GM12878 (cell line): Measurements from ENCODE around the gene PPP3CA. TPM values are rescaled to one million over a fixed set of nuclear protein-coding genes. Genes with fewer than 3 reads are reported as not detected.

ENCODE experiments used
- ATAC-seq: fragments of 200-7000 bp; cut with Tn5 transposase; 3 replicates; pipeline ENCODE4 v1.9.1; 2020; ENCODE audit warnings: mild to moderate bottlenecking, moderate library complexity
- BruUV-seq: library from RNA; stranded (reverse); fragments of 400-500 nt; replicated peaks from 2 replicates; lab custom pipeline; 2021; lab: Mats Ljungman, UMichigan
- CTCF ChIA-PET: fragments of 300-600 bp; sonication (Branson Sonifier 250); formaldehyde crosslinking; extraction: SDS; loops from one replicate; lab custom pipeline; 2021; ENCODE audit warnings: inconsistent platforms; lab: Yijun Ruan, JAX
- POLR2A ChIA-PET: fragments of 350-600 bp; formaldehyde crosslinking; extraction: SDS; loops from one replicate; lab custom pipeline; 2021; ENCODE audit warnings: inconsistent platforms; lab: Charles Lee
- RAD21 ChIA-PET: fragments of 300-600 bp; sonication (Branson Sonifier 250); formaldehyde crosslinking; loops from one replicate; lab custom pipeline; 2023; ENCODE audit warnings: antibody characterized with exemption; ENCODE audit not compliant: unreplicated experiment; lab: Charles Lee
- SMC1A ChIA-PET: fragments of 300-600 bp; sonication (Branson Sonifier 250); formaldehyde crosslinking; loops from one replicate; lab custom pipeline; 2023; ENCODE audit not compliant: unreplicated experiment, uncharacterized antibody; lab: Charles Lee
- DNase-seq: peaks from one replicate; pipeline ENCODE4 v3.0.0-alpha.2; 2011; ENCODE audit warnings: low read depth, low spot score
- FAIRE-seq: peaks from 3 replicates; lab custom pipeline; 2011; peaks lifted over from hg19 to GRCh38; lab: Jason Lieb, UNC
- H2AFZ ChIP-seq: 2 replicates; pipeline ENCODE4 v1.6.0; 2011; ENCODE audit warnings: low read depth, low read length, control low read depth; ENCODE audit not compliant: control insufficient read depth
- H3K27ac ChIP-seq: 2 replicates; pipeline ENCODE4 v1.5.1; 2011; ENCODE audit warnings: control low read depth; ENCODE audit not compliant: control insufficient read depth, insufficient read depth
- H3K27me3 ChIP-seq, 2 experiments: replicated peaks in 1 of 2; 2 replicates each; pipeline versions ENCODE4 v1.6.0 to v1.6.1; 2011; ENCODE audit warnings: low read length in 1 of 2; ENCODE audit not compliant: control insufficient read depth in 2 of 2, insufficient read depth in 2 of 2
- H3K36me3 ChIP-seq, 2 experiments: 2 replicates each; pipeline ENCODE4 v1.5.1; 2011; ENCODE audit warnings: low read length in 1 of 2; ENCODE audit not compliant: control insufficient read depth in 2 of 2, insufficient read depth in 2 of 2
- H3K4me1 ChIP-seq: 2 replicates; pipeline ENCODE4 v1.6.1; 2011; ENCODE audit warnings: mild to moderate bottlenecking, low read length, moderate library complexity, mixed read lengths; ENCODE audit not compliant: control insufficient read depth, insufficient read depth
- H3K4me2 ChIP-seq: 2 replicates; pipeline ENCODE4 v1.6.0; 2011; ENCODE audit warnings: control low read depth; ENCODE audit not compliant: control insufficient read depth, insufficient read depth
- H3K4me3 ChIP-seq: fragments of 200-600 bp; sonication (generic); 2 replicates; pipeline ENCODE4 v1.5.1; 2016
- H3K79me2 ChIP-seq: 2 replicates; pipeline ENCODE4 v1.6.0; 2011; ENCODE audit warnings: low read length; ENCODE audit not compliant: control insufficient read depth, insufficient read depth
- H3K9ac ChIP-seq: 2 replicates; pipeline ENCODE4 v1.8.0; 2011; ENCODE audit warnings: low read length, control low read depth, mixed read lengths; ENCODE audit not compliant: control insufficient read depth, insufficient read depth
- H3K9me3 ChIP-seq: replicated peaks from 3 replicates; pipeline ENCODE4 v1.5.1; 2011; ENCODE audit warnings: mild to moderate bottlenecking, low read length; ENCODE audit not compliant: control insufficient read depth, insufficient read depth
- H4K20me1 ChIP-seq: 2 replicates; pipeline ENCODE4 v1.6.0; 2011; ENCODE audit not compliant: control insufficient read depth, insufficient read depth
- EGR1 ChIP-seq, 2 experiments: IDR thresholded peaks; 1 replicate in 1 of 2; 2 replicates in 1 of 2; pipeline ENCODE4 v1.6.1; 2011 to 2012; ENCODE audit warnings: low read depth in 2 of 2, low read length in 2 of 2, borderline replicate concordance in 1 of 2, mild to moderate bottlenecking in 1 of 2, moderate library complexity in 1 of 2
- EP300 ChIP-seq, 2 experiments: fragments of 150-350 bp in 1 of 2; IDR thresholded peaks; 2 replicates each; pipeline ENCODE4 v1.6.1; 2011 to 2012; ENCODE audit warnings: low read depth in 2 of 2, low read length in 2 of 2, borderline replicate concordance in 1 of 2, improper control_type of control experiment in 1 of 2, inconsistent platforms in 1 of 2; ENCODE audit not compliant: control insufficient read depth in 1 of 2
- ESRRA ChIP-seq: IDR thresholded peaks from 2 replicates; pipeline ENCODE4 v1.6.1; 2012; ENCODE audit warnings: mild to moderate bottlenecking, low read length, improper control_type of control experiment
- PML ChIP-seq: IDR thresholded peaks from 2 replicates; pipeline ENCODE4 v1.6.1; 2012; ENCODE audit warnings: low read length, inconsistent platforms
- POLR2AphosphoS5 ChIP-seq: IDR thresholded peaks from 2 replicates; pipeline ENCODE4 v1.6.1; 2011; ENCODE audit warnings: mild to moderate bottlenecking, low read length, inconsistent platforms
- POU2F2 ChIP-seq: IDR thresholded peaks from 3 replicates; pipeline ENCODE4 v1.6.1; 2011; ENCODE audit warnings: low read depth, mild to moderate bottlenecking, low read length, borderline replicate concordance
- RAD21 ChIP-seq: IDR thresholded peaks from 2 replicates; pipeline ENCODE4 v1.6.1; 2011; ENCODE audit warnings: mild to moderate bottlenecking, low read depth, low read length, moderate library complexity; ENCODE audit not compliant: insufficient read depth
- RB1 ChIP-seq: fragments of 450-650 bp; formaldehyde crosslinking; IDR thresholded peaks from 2 replicates; pipeline ENCODE4 v1.6.1; 2017; ENCODE audit warnings: mild to moderate bottlenecking, borderline replicate concordance
- SMC3 ChIP-seq: IDR thresholded peaks from 2 replicates; pipeline ENCODE4 v1.6.1; 2011; ENCODE audit warnings: low read length, improper control_type of control experiment, borderline replicate concordance
- SREBF2 ChIP-seq: IDR thresholded peaks from 2 replicates; pipeline ENCODE4 v1.6.1; 2012; ENCODE audit warnings: mild to moderate bottlenecking, low read length
- SRF ChIP-seq, 2 experiments: IDR thresholded peaks; 2 replicates each; pipeline ENCODE4 v1.6.1; 2011; ENCODE audit warnings: low read depth in 2 of 2, low read length in 2 of 2, mild to moderate bottlenecking in 1 of 2, moderate library complexity in 1 of 2
- STAT1 ChIP-seq: fragments of 450-650 bp; conservative IDR thresholded peaks from 2 replicates; pipeline ENCODE4 v1.6.1; 2014; ENCODE audit warnings: antibody characterized with exemption, mild to moderate bottlenecking
- SUZ12 ChIP-seq: fragments of 200-600 bp; sonication (generic); IDR thresholded peaks from one replicate; pipeline ENCODE4 v1.6.1; 2018; ENCODE audit warnings: antibody characterized with exemption, mild to moderate bottlenecking; ENCODE audit not compliant: unreplicated experiment
- TCF12 ChIP-seq: IDR thresholded peaks from 2 replicates; pipeline ENCODE4 v1.6.1; 2011; ENCODE audit warnings: low read depth, mild to moderate bottlenecking, low read length
- USF1 ChIP-seq: IDR thresholded peaks from 2 replicates; pipeline ENCODE4 v1.6.1; 2011; ENCODE audit warnings: borderline replicate concordance, low read depth, mild to moderate bottlenecking, moderate library complexity, mixed read lengths, low read length; ENCODE audit not compliant: insufficient read depth; ENCODE audit errors: extremely low read length
- YY1 ChIP-seq: IDR thresholded peaks from 2 replicates; pipeline ENCODE4 v1.6.1; 2011; ENCODE audit warnings: low read depth, mild to moderate bottlenecking, low read length
- WGBS: methylation state at CpG from one replicate; pipeline ENCODE4 v1.1.6; 2016; ENCODE audit warnings: low lambda C conversion rate; ENCODE audit not compliant: insufficient replicate concordance, insufficient coverage; ENCODE audit errors: missing lambda C conversion rate; 5-methylcytosine and 5-hydroxymethylcytosine counted together
- in situ Hi-C: fragments of 300-500 bp; cut with MboI; formaldehyde crosslinking; loops from 9 replicates; pipeline ENCODE4 v1.14.3; 2018; ENCODE audit warnings: mixed read lengths
- intact Hi-C: fragments of 100-400 bp; cut with micrococcal nuclease; formaldehyde crosslinking; loops from one replicate; pipeline ENCODE4 v1.14.2; 2022; ENCODE audit not compliant: unreplicated experiment
- polyA plus RNA-seq, 11 experiments: library from polyadenylated mRNA; depleted of rRNA in 4 of 11; unstranded in 6 of 11; stranded (reverse) in 5 of 11; fragments of >200 nt; fragmentation: Nextera tagmentation in 4 of 11; fragmentation: Illumina TruSeq in 1 of 11; extraction: Ambion mirVana in 4 of 11; extraction: Trizol in 1 of 11; gene quantifications; 1 replicate in 1 of 11; 2 replicates in 10 of 11; pipeline versions ENCODE4 v1.2.1 to v1.2.3, GENCODE V29; 2011 to 2016; ENCODE audit warnings: inconsistent platforms in 2 of 11, missing spikeins in 2 of 11, low read depth in 1 of 11
- total RNA-seq, 4 experiments: library from RNA; depleted of rRNA in 3 of 4; stranded (reverse); fragments of >200 nt in 3 of 4; fragmentation: Illumina TruSeq in 1 of 4; extraction: Trizol in 1 of 4; gene quantifications; 2 replicates each; pipeline versions ENCODE4 v1.2.1 to v1.2.3, GENCODE V29; 2013 to 2021
- TF ChIP-seq, protein P1 (sequence below): fragments of 450-650 bp; IDR thresholded peaks from 2 replicates; pipeline ENCODE4 v1.6.1; 2017; ENCODE audit warnings: mild to moderate bottlenecking
- TF ChIP-seq, protein P2 (sequence below): fragments of 450-650 bp; IDR thresholded peaks from 2 replicates; pipeline ENCODE4 v1.6.1; 2018; ENCODE audit warnings: borderline replicate concordance, mild to moderate bottlenecking; ENCODE audit not compliant: partially characterized antibody

The PPP3CA gene
- total and polyA plus RNA-seq, 10 of the 15 experiments (the other 5 are each of a cell fraction or from before 2014, with no cell fraction given) = 0.33 to 9.0 (median 1.0) TPM

GRCh38 chr4:101018836-101019235 lies 328.5 kb downstream of the PPP3CA start:
- Histone ChIP-seq H2AFZ (no peak overlapping the region), H3K79me2 (no peaks in the 10 kb centered on the region), H3K9ac (no peak overlapping the region), H3K27me3 (no peaks in the 10 kb centered on the region), H4K20me1 (no peaks in the 10 kb centered on the region), H3K27ac (peak overlapping the region; percentile 73), H3K4me1 (peaks cover 64% of the 10 kb centered on the region), H3K36me3 (no peaks in the 10 kb centered on the region), H3K4me3 (peak overlapping the region; percentile 3; the same call in 1 of the 2 replicates), H3K4me2 (peak overlapping the region; percentile 63), H3K9me3 (peaks cover 2% of the 10 kb centered on the region; the same call in 1 of the 3 replicates)
- ChIA-PET SMC1A (interaction anchor here (0.8 to 2.2 kb wide), 8 partner anchors 8 to 925 kb away, joined by 3 to 13 read pairs (median 6); no protein-coding TSS in a partner anchor), RAD21 (interaction anchor here (0.6 to 1.9 kb wide), 8 partner anchors 10 to 1480 kb away, joined by 3 to 6 read pairs (median 4); no protein-coding TSS in a partner anchor), POLR2A (interaction anchor here (0.7 to 1.6 kb wide), 3 partner anchors 20 to 137 kb away, joined by 3 to 9 read pairs (median 3); no protein-coding TSS in a partner anchor), CTCF (interaction anchor here (1.1 kb wide), 1 partner anchor 16 kb away, joined by 3 read pairs; no protein-coding TSS in a partner anchor)
- FAIRE-seq (peak; percentile 92), ATAC-seq (peak; percentile 80), DNase-seq (peak; percentile 90)
- intact Hi-C loops = loop anchor here (5.0 kb wide), 3 partner anchors 118 to 328 kb away; partner anchors contain the start of gene PPP3CA
- BruUV-seq = no TSS peak
- WGBS = 0% methylated on average over 5 of the region's 5 CpGs
- in situ Hi-C loops = loop anchor here (10.0 to 25.0 kb wide), 3 partner anchors 194 to 1182 kb away; no protein-coding TSS in a partner anchor
- TF ChIP-seq SMC3 = no peak
- TF ChIP-seq PML = no peak
- TF ChIP-seq SUZ12 = no peak
- no peak for TF ChIP-seq ESRRA
- TF ChIP-seq RB1 = no peak
- TF ChIP-seq, protein P1, sequence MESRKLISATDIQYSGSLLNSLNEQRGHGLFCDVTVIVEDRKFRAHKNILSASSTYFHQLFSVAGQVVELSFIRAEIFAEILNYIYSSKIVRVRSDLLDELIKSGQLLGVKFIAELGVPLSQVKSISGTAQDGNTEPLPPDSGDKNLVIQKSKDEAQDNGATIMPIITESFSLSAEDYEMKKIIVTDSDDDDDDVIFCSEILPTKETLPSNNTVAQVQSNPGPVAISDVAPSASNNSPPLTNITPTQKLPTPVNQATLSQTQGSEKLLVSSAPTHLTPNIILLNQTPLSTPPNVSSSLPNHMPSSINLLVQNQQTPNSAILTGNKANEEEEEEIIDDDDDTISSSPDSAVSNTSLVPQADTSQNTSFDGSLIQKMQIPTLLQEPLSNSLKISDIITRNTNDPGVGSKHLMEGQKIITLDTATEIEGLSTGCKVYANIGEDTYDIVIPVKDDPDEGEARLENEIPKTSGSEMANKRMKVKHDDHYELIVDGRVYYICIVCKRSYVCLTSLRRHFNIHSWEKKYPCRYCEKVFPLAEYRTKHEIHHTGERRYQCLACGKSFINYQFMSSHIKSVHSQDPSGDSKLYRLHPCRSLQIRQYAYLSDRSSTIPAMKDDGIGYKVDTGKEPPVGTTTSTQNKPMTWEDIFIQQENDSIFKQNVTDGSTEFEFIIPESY = no peak
- TF ChIP-seq USF1 = no peak
- TF ChIP-seq SREBF2 = no peak
- TF ChIP-seq, protein P2, sequence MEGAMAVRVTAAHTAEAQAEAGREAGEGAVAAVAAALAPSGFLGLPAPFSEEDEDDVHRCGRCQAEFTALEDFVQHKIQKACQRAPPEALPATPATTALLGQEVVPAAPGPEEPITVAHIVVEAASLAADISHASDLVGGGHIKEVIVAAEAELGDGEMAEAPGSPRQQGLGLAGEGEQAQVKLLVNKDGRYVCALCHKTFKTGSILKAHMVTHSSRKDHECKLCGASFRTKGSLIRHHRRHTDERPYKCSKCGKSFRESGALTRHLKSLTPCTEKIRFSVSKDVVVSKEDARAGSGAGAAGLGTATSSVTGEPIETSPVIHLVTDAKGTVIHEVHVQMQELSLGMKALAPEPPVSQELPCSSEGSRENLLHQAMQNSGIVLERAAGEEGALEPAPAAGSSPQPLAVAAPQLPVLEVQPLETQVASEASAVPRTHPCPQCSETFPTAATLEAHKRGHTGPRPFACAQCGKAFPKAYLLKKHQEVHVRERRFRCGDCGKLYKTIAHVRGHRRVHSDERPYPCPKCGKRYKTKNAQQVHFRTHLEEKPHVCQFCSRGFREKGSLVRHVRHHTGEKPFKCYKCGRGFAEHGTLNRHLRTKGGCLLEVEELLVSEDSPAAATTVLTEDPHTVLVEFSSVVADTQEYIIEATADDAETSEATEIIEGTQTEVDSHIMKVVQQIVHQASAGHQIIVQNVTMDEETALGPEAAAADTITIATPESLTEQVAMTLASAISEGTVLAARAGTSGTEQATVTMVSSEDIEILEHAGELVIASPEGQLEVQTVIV = no peak
- TF ChIP-seq POU2F2 = peak; percentile 45; the same call in 1 of the 3 replicates
- TF ChIP-seq TCF12 = peak; percentile 50; the same call in 1 of the 2 replicates
- no peak for TF ChIP-seq STAT1
- peak; percentile 27; the same call in 1 of the 2 replicates for TF ChIP-seq RAD21
- no peak for TF ChIP-seq POLR2AphosphoS5
- peak in 1 of 2 experiments; percentile 41; a peak in 1 of 3 replicates for TF ChIP-seq EGR1 (IDR thresholded peaks at IDR 0.05; ENCODE audit: borderline replicate concordance in 1 of 2, low read depth in 2 of 2, low read length in 2 of 2)
- 0 out of 4 replicates have a peak, but pooled peaks of 1 of the 2 experiments have one; percentile 9 for TF ChIP-seq SRF (IDR thresholded peaks at IDR 0.05; ENCODE audit: low read depth in 2 of 2, low read length in 2 of 2)
- TF ChIP-seq EP300 (IDR thresholded peaks at IDR 0.05; ENCODE audit: borderline replicate concordance in 1 of 2, control insufficient read depth in 1 of 2, low read depth in 2 of 2, low read length in 2 of 2) = peak in 1 of 2 experiments; percentile 92; a peak in 3 of 4 replicates
- no peak for TF ChIP-seq YY1
